ENCODE results near the gene INS.

INS gene

GRCh38 chr11:2132246-2132645, 28.8 kb downstream of the INS start:
- H2AFZ ChIP-seq (ENCODE audit: low read depth): no peak overlapping the region
- no peak overlapping the region for H3K4me3 ChIP-seq (IDR thresholded peaks at IDR 0.05; ENCODE audit: insufficient read depth, low read depth, low read length)
- TF ChIP-seq CTCF (conservative IDR thresholded peaks at IDR 0.05; ENCODE audit: low read depth, low read length): no peak
- H3K27ac ChIP-seq: no peak overlapping the region
- no peaks in the 10 kb centered on the region for H3K36me3 ChIP-seq (ENCODE audit: insufficient read depth)
- peaks cover 78% of the 10 kb centered on the region for H3K27me3 ChIP-seq (ENCODE audit: insufficient read depth, low read depth)
- no peaks in the 10 kb centered on the region for H4K20me1 ChIP-seq (ENCODE audit: insufficient read depth)
- no peak overlapping the region for H3K4me2 ChIP-seq
- no peaks in the 10 kb centered on the region for H3K4me1 ChIP-seq (ENCODE audit: low read depth, poor library complexity, severe bottlenecking)
- H3K79me2 ChIP-seq (ENCODE audit: insufficient read depth, low read depth): no peaks in the 10 kb centered on the region
- H3K9ac ChIP-seq: no peak overlapping the region

GRCh38 chr11:2131371-2132236, 29.4 kb downstream of the INS start:
- Histone ChIP-seq H3K4me3 (IDR thresholded peaks at IDR 0.05; ENCODE audit: insufficient read depth, low read depth, low read length) (no peak overlapping the region), H4K20me1 (ENCODE audit: insufficient read depth) (no peaks in the 10 kb centered on the region), H2AFZ (ENCODE audit: low read depth) (no peak overlapping the region), H3K9ac (no peak overlapping the region), H3K36me3 (ENCODE audit: insufficient read depth) (no peaks in the 10 kb centered on the region), H3K27me3 (ENCODE audit: insufficient read depth, low read depth) (peaks cover 76% of the 10 kb centered on the region), H3K79me2 (ENCODE audit: insufficient read depth, low read depth) (no peaks in the 10 kb centered on the region), H3K4me1 (ENCODE audit: low read depth, poor library complexity, severe bottlenecking) (no peaks in the 10 kb centered on the region), H3K27ac (no peak overlapping the region), H3K4me2 (no peak overlapping the region)
- no peak for TF ChIP-seq CTCF (conservative IDR thresholded peaks at IDR 0.05; ENCODE audit: low read depth, low read length)

- H3K9ac ChIP-seq: no peak overlapping the region
- no peak overlapping the region for H3K4me2 ChIP-seq
- peaks cover 69% of the 10 kb centered on the region for H3K27me3 ChIP-seq (ENCODE audit: insufficient read depth, low read depth)
- H4K20me1 ChIP-seq (ENCODE audit: insufficient read depth): no peaks in the 10 kb centered on the region
- H3K36me3 ChIP-seq (ENCODE audit: insufficient read depth): no peaks in the 10 kb centered on the region
- H3K4me3 ChIP-seq (IDR thresholded peaks at IDR 0.05; ENCODE audit: insufficient read depth, low read depth, low read length): no peak overlapping the region
- no peak for TF ChIP-seq CTCF (conservative IDR thresholded peaks at IDR 0.05; ENCODE audit: low read depth, low read length)
- H2AFZ ChIP-seq (ENCODE audit: low read depth): no peak overlapping the region
- H3K27ac ChIP-seq: no peak overlapping the region
- H3K4me1 ChIP-seq (ENCODE audit: low read depth, poor library complexity, severe bottlenecking): no peaks in the 10 kb centered on the region
- H3K79me2 ChIP-seq (ENCODE audit: insufficient read depth, low read depth): no peaks in the 10 kb centered on the region
These were observed 30.1 kb downstream of the INS start for GRCh38 chr11:2130881-2131352.

GRCh38 chr11:2129699-2130366, 31.2 kb downstream of the INS start:
- Histone ChIP-seq H3K36me3 (ENCODE audit: insufficient read depth) (no peaks in the 10 kb centered on the region), H3K27ac (no peak overlapping the region), H3K4me3 (IDR thresholded peaks at IDR 0.05; ENCODE audit: insufficient read depth, low read depth, low read length) (no peak overlapping the region), H3K79me2 (ENCODE audit: insufficient read depth, low read depth) (no peaks in the 10 kb centered on the region), H3K4me2 (no peak overlapping the region), H4K20me1 (ENCODE audit: insufficient read depth) (no peaks in the 10 kb centered on the region), H2AFZ (ENCODE audit: low read depth) (no peak overlapping the region), H3K27me3 (ENCODE audit: insufficient read depth, low read depth) (peaks cover 60% of the 10 kb centered on the region), H3K4me1 (ENCODE audit: low read depth, poor library complexity, severe bottlenecking) (no peaks in the 10 kb centered on the region), H3K9ac (no peak overlapping the region)
- no peak for TF ChIP-seq CTCF (conservative IDR thresholded peaks at IDR 0.05; ENCODE audit: low read depth, low read length)

Measured in KMS-11 (cell line).